ENCODE results near the gene KLHL17.
"Not testable (repeated sequence)": the region's sequence is repeated elsewhere in the genome, so short reads cannot be mapped to it uniquely, and the experiment has no call there.

The KLHL17 gene

GRCh38 chr1:991895-992294, 31.5 kb downstream of the KLHL17 start:
- intact Hi-C loops (cut with DNase I; ENCODE audit: low total_unique reads): no loop called here
- no peak overlapping the region for H3K27ac ChIP-seq
- no peaks in the 10 kb centered on the region for H3K27me3 ChIP-seq
- no peak overlapping the region for H3K4me3 ChIP-seq
- H3K36me3 ChIP-seq: peaks cover 0 to 3% (median 0%) of the 10 kb centered on the region in 3 donors
- peaks cover 0 to 5% (median 0%) of the 10 kb centered on the region in 4 donors for H3K4me1 ChIP-seq
- TF ChIP-seq, protein P1, sequence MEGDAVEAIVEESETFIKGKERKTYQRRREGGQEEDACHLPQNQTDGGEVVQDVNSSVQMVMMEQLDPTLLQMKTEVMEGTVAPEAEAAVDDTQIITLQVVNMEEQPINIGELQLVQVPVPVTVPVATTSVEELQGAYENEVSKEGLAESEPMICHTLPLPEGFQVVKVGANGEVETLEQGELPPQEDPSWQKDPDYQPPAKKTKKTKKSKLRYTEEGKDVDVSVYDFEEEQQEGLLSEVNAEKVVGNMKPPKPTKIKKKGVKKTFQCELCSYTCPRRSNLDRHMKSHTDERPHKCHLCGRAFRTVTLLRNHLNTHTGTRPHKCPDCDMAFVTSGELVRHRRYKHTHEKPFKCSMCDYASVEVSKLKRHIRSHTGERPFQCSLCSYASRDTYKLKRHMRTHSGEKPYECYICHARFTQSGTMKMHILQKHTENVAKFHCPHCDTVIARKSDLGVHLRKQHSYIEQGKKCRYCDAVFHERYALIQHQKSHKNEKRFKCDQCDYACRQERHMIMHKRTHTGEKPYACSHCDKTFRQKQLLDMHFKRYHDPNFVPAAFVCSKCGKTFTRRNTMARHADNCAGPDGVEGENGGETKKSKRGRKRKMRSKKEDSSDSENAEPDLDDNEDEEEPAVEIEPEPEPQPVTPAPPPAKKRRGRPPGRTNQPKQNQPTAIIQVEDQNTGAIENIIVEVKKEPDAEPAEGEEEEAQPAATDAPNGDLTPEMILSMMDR (IDR thresholded peaks at IDR 0.05): no peak
- no peak for DNase-seq
- peaks cover 0 to 28% (median 6%) of the 10 kb centered on the region in 3 donors for H3K9me3 ChIP-seq

- DNase-seq: no peak
- Histone ChIP-seq H3K9me3 (peaks cover 0 to 28% (median 6%) of the 10 kb centered on the region in 3 donors), H3K27ac (no peak overlapping the region), H3K36me3 (peaks cover 0 to 3% (median 0%) of the 10 kb centered on the region in 3 donors), H3K27me3 (no peaks in the 10 kb centered on the region), H3K4me1 (peaks cover 0 to 6% (median 1%) of the 10 kb centered on the region in 4 donors), H3K4me3 (no peak overlapping the region)
- intact Hi-C loops (cut with DNase I; ENCODE audit: low total_unique reads): no loop called here
- TF ChIP-seq, protein P1 (IDR thresholded peaks at IDR 0.05): no peak
Observed at GRCh38 chr1:992362-992761, 32.0 kb downstream of the KLHL17 start.

- Histone ChIP-seq H3K9me3 (peaks cover 0 to 23% (median 6%) of the 10 kb centered on the region in 3 donors), H3K4me1 (peaks cover 0 to 17% (median 13%) of the 10 kb centered on the region in 4 donors), H3K27me3 (no peaks in the 10 kb centered on the region), H3K36me3 (peaks cover 0 to 3% (median 0%) of the 10 kb centered on the region in 3 donors), H3K4me3 (no peak overlapping the region), H3K27ac (no peak overlapping the region)
- intact Hi-C loops (cut with DNase I; ENCODE audit: low total_unique reads): no loop called here
- no peak for DNase-seq
- TF ChIP-seq, protein P1 (IDR thresholded peaks at IDR 0.05): no peak
Observed at GRCh38 chr1:993379-993995, 33.1 kb downstream of the KLHL17 start.

DNA sequence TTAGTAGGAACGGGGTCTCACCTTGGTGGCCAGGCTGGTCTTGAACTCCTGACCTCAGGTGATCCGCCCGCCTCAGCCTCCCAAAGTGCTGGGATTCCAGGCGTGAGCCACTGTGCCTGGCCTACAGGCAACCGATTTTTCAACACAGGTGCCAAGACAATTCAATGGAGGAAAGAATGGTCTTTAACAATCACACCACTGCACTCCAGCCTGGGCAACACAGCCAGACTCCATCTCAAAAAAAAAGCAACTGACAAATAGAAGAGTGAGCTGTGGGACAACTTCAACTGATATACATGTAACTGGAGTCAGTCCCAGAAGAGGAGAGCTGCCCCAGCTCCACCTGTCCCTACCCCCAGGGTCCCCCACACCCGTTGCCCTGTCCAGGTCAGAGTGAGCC, 34.2 kb downstream of the KLHL17 start:
- Histone ChIP-seq H3K9me3 (peaks cover 0 to 23% (median 6%) of the 10 kb centered on the region in 3 donors), H3K4me1 (peaks cover 0 to 26% (median 14%) of the 10 kb centered on the region in 4 donors)
- H3K4me3 ChIP-seq; H3K27me3 ChIP-seq; DNase-seq; H3K27ac ChIP-seq; H3K36me3 ChIP-seq; intact Hi-C loops (cut with DNase I; ENCODE audit: low total_unique reads): not testable (repeated sequence)

GRCh38 chr1:995665-996633, 35.6 kb downstream of the KLHL17 start:
- Histone ChIP-seq H3K4me3 (no peak overlapping the region), H3K4me1 (peaks cover 0 to 38% (median 15%) of the 10 kb centered on the region in 4 donors), H3K36me3 (peaks cover 0 to 3% (median 0%) of the 10 kb centered on the region in 3 donors), H3K27me3 (no peaks in the 10 kb centered on the region), H3K9me3 (peaks cover 0 to 16% (median 6%) of the 10 kb centered on the region in 3 donors), H3K27ac (no peak overlapping the region)
- intact Hi-C loops (cut with DNase I; ENCODE audit: low total_unique reads): no loop called here
- TF ChIP-seq, protein P1 (IDR thresholded peaks at IDR 0.05): no peak
- peak in 1 of 2 donors; percentile 64 for DNase-seq

Data from tibial artery (tissue), 4 donors.